K562 (cell line): ENCODE measurements around the gene SRRM5. TPM values are rescaled to one million over a fixed set of nuclear protein-coding genes. Genes with fewer than 3 reads are reported as not detected.

ENCODE experiments used
- ATAC-seq: fragments of 200-7000 bp; cut with Tn5 transposase; 3 replicates; pipeline ENCODE4 v1.9.1; 2020; ENCODE audit warnings: moderate library complexity
- BruUV-seq: library from RNA; stranded (reverse); fragments of 400-500 nt; replicated peaks from 2 replicates; lab custom pipeline; 2021; lab: Mats Ljungman, UMichigan
- CTCF ChIA-PET: fragments of 300-600 bp; formaldehyde crosslinking; extraction: SDS; loops from one replicate; lab custom pipeline; 2021; ENCODE audit warnings: low intra/inter-chr PET ratio; lab: Yijun Ruan, JAX
- POLR2A ChIA-PET: fragments of 300-600, 350-650 bp; sonication (Branson Sonifier 250); formaldehyde crosslinking; extraction: SDS; loops from one replicate; lab custom pipeline; 2021; ENCODE audit warnings: antibody characterized with exemption, inconsistent platforms; lab: Yijun Ruan, JAX
- DNase-seq, 4 experiments: peaks; one replicate each; pipeline versions ENCODE4 v3.0.0 to v3.0.0-alpha.2; 2011 to 2018; ENCODE audit warnings: low spot score in 3 of 4, mixed read lengths in 3 of 4; ENCODE audit errors: extremely low read depth in 1 of 4
- FAIRE-seq: peaks from 2 replicates; lab custom pipeline; 2011; peaks lifted over from hg19 to GRCh38; lab: Jason Lieb, UNC
- H2AFZ ChIP-seq: 2 replicates; pipeline ENCODE4 v1.6.0; 2011; ENCODE audit warnings: low read depth, low read length, control low read depth, inconsistent platforms
- H3K27ac ChIP-seq: fragments of 200-600 bp; 3 replicates; pipeline ENCODE4 v1.8.0; 2011; ENCODE audit warnings: low read depth, mild to moderate bottlenecking, control low read depth, inconsistent platforms, low read length, moderate library complexity, mixed read lengths; ENCODE audit errors: extremely low read depth
- H3K27me3 ChIP-seq, 2 experiments: fragments of 300-600 bp in 1 of 2; 2 replicates in 1 of 2; 3 replicates in 1 of 2; pipeline versions ENCODE4 v1.6.0 to v1.8.0; 2011; ENCODE audit warnings: inconsistent platforms in 2 of 2, low read length in 2 of 2, mild to moderate bottlenecking in 1 of 2, mixed read lengths in 1 of 2, moderate library complexity in 1 of 2; ENCODE audit not compliant: control insufficient read depth in 2 of 2, insufficient read depth in 2 of 2
- H3K36me3 ChIP-seq: fragments of 300-600 bp; 3 replicates; pipeline ENCODE4 v1.8.0; 2011; ENCODE audit warnings: mild to moderate bottlenecking, low read length, inconsistent platforms; ENCODE audit not compliant: control insufficient read depth, insufficient read depth
- H3K4me1 ChIP-seq, 2 experiments: fragments of 200-600 bp in 1 of 2; replicated peaks in 1 of 2; 2 replicates in 1 of 2; 3 replicates in 1 of 2; pipeline versions ENCODE4 v1.5.1 to v1.8.0; 2011; ENCODE audit warnings: inconsistent platforms in 2 of 2, low read length in 2 of 2, mild to moderate bottlenecking in 1 of 2, mixed read lengths in 1 of 2, moderate library complexity in 1 of 2; ENCODE audit not compliant: control insufficient read depth in 2 of 2, insufficient read depth in 2 of 2
- H3K4me2 ChIP-seq: 2 replicates; pipeline ENCODE4 v1.6.1; 2011; ENCODE audit warnings: low read length, control low read depth, inconsistent platforms, mixed read lengths; ENCODE audit not compliant: insufficient read depth
- H3K4me3 ChIP-seq: fragments of 200-600 bp; sonication (generic), shearing (Covaris generic); 2 replicates; pipeline ENCODE4 v1.5.1; 2016; ENCODE audit warnings: control low read depth, inconsistent platforms
- H3K79me2 ChIP-seq: fragments of 200-600 bp; 3 replicates; pipeline ENCODE4 v1.8.0; 2011; ENCODE audit warnings: low read length, inconsistent platforms; ENCODE audit not compliant: control insufficient read depth, insufficient read depth
- H3K9ac ChIP-seq, 2 experiments: 2 replicates each; pipeline versions ENCODE4 v1.6.0 to v1.6.1; 2011; ENCODE audit warnings: low read depth in 2 of 2, low read length in 2 of 2, control low read depth in 1 of 2, inconsistent platforms in 1 of 2, mild to moderate bottlenecking in 1 of 2, mixed read lengths in 1 of 2; ENCODE audit not compliant: insufficient read depth in 1 of 2
- H3K9me1 ChIP-seq: one replicate; pipeline ENCODE4 v1.6.0; 2011; ENCODE audit warnings: inconsistent platforms, mild to moderate bottlenecking, low read length, moderate library complexity; ENCODE audit not compliant: control insufficient read depth, insufficient read depth
- H3K9me3 ChIP-seq: replicated peaks from 2 replicates; pipeline ENCODE4 v1.5.1; 2011; ENCODE audit warnings: low read depth, low read length, inconsistent platforms; ENCODE audit not compliant: control insufficient read depth, insufficient read depth
- H4K20me1 ChIP-seq: replicated peaks from 2 replicates; pipeline ENCODE4 v1.6.1; 2011; ENCODE audit warnings: low read length, inconsistent platforms, mixed read lengths; ENCODE audit not compliant: control insufficient read depth, insufficient read depth
- ARID3B ChIP-seq: fragments of 250-450 bp; sonication (Bioruptor Pico); IDR thresholded peaks from 2 replicates; pipeline ENCODE4 v1.4.0; 2020; ENCODE audit warnings: borderline replicate concordance
- HBP1 ChIP-seq: fragments of 450-650 bp; formaldehyde crosslinking; IDR thresholded peaks from 2 replicates; pipeline ENCODE4 v1.4.0; 2022; ENCODE audit warnings: missing genetic modification characterization
- HDAC1 ChIP-seq, 2 experiments: fragments of 450-650 bp; IDR thresholded peaks; 2 replicates each; pipeline ENCODE4 v1.6.1; 2016 to 2017; ENCODE audit warnings: inconsistent platforms in 1 of 2, mild to moderate bottlenecking in 1 of 2, moderate library complexity in 1 of 2
- KAT7 ChIP-seq: sonication (generic); formaldehyde crosslinking; IDR thresholded peaks from 2 replicates; pipeline ENCODE4 v1.8.0; 2022; ENCODE audit warnings: missing genetic modification reagents, mild to moderate bottlenecking, borderline replicate concordance
- LEF1 ChIP-seq: fragments of 450-650 bp; IDR thresholded peaks from 2 replicates; pipeline ENCODE4 v1.6.1; 2016; ENCODE audit warnings: mild to moderate bottlenecking
- MYBL2 ChIP-seq, 2 experiments: fragments of 450-650 bp in 1 of 2; sonication (generic) in 1 of 2; formaldehyde crosslinking in 1 of 2; IDR thresholded peaks; 2 replicates each; pipeline versions ENCODE4 v1.6.1 to v1.8.1; 2017 to 2022; ENCODE audit warnings: borderline replicate concordance in 1 of 2, inconsistent platforms in 1 of 2, low read depth in 1 of 2, mild to moderate bottlenecking in 1 of 2, missing genetic modification reagents in 1 of 2, moderate library complexity in 1 of 2
- SMARCE1 ChIP-seq: fragments of 450-650 bp; IDR thresholded peaks from 2 replicates; pipeline ENCODE4 v1.7.1; 2016; ENCODE audit warnings: mild to moderate bottlenecking
- ZBTB7A ChIP-seq: IDR thresholded peaks from 2 replicates; pipeline ENCODE4 v1.6.1; 2011; ENCODE audit warnings: low read depth, mild to moderate bottlenecking, low read length, moderate library complexity, borderline replicate concordance; ENCODE audit not compliant: control insufficient read depth
- ZNF174 ChIP-seq: fragments of 250-450 bp; sonication (Bioruptor Pico); IDR thresholded peaks from 2 replicates; pipeline ENCODE4 v1.4.0; 2020; ENCODE audit warnings: mild to moderate bottlenecking
- ZNF324 ChIP-seq: fragments of 250-450 bp; sonication (Bioruptor Pico); IDR thresholded peaks from 2 replicates; pipeline ENCODE4 v1.4.0; 2020; ENCODE audit warnings: mild to moderate bottlenecking
- WGBS: fragments of 100-300 bp; shearing (Covaris generic); methylation state at CpG from one replicate; pipeline ENCODE4 v1.1.6; 2016; ENCODE audit warnings: low coverage, mixed read lengths; ENCODE audit not compliant: insufficient coverage; ENCODE audit errors: missing lambda C conversion rate; 5-methylcytosine and 5-hydroxymethylcytosine counted together
- in situ Hi-C: fragments of 300-500 bp; cut with MboI; formaldehyde crosslinking; loops from 4 replicates; pipeline ENCODE4 v1.15.0; 2018; ENCODE audit warnings: inconsistent platforms, mixed read lengths
- intact Hi-C: fragments of 100-400 bp; cut with micrococcal nuclease; formaldehyde crosslinking; loops from 2 replicates; pipeline ENCODE4 v1.14.2; 2022
- polyA plus RNA-seq, 8 experiments: library from polyadenylated mRNA; depleted of rRNA in 4 of 8; stranded (reverse) in 5 of 8; unstranded in 3 of 8; fragments of >200 nt; fragmentation: Nextera tagmentation in 2 of 8; fragmentation: Illumina TruSeq in 1 of 8; extraction: Ambion mirVana in 2 of 8; extraction: Trizol in 1 of 8; gene quantifications; 2 replicates each; pipeline versions ENCODE4 v1.2.1 to v1.2.3, GENCODE V29; 2011 to 2014; ENCODE audit warnings: inconsistent platforms in 1 of 8, missing spikeins in 1 of 8
- total RNA-seq, 7 experiments: library from RNA; depleted of rRNA in 6 of 7; stranded (reverse); fragments of >200 nt in 6 of 7; fragmentation: Illumina TruSeq in 2 of 7; extraction: Trizol in 2 of 7; gene quantifications; 2 replicates each; pipeline versions ENCODE4 v1.2.1 to v1.2.3, GENCODE V29; 2011 to 2021; ENCODE audit warnings: low replicate concordance in 1 of 7

Gene SRRM5
- total and polyA plus RNA-seq, 9 of the 15 experiments (the other 6 are each of a cell fraction or from before 2014, with no cell fraction given): 0.09 to 0.45 (median 0.18) TPM; not detected in 2

DNA sequence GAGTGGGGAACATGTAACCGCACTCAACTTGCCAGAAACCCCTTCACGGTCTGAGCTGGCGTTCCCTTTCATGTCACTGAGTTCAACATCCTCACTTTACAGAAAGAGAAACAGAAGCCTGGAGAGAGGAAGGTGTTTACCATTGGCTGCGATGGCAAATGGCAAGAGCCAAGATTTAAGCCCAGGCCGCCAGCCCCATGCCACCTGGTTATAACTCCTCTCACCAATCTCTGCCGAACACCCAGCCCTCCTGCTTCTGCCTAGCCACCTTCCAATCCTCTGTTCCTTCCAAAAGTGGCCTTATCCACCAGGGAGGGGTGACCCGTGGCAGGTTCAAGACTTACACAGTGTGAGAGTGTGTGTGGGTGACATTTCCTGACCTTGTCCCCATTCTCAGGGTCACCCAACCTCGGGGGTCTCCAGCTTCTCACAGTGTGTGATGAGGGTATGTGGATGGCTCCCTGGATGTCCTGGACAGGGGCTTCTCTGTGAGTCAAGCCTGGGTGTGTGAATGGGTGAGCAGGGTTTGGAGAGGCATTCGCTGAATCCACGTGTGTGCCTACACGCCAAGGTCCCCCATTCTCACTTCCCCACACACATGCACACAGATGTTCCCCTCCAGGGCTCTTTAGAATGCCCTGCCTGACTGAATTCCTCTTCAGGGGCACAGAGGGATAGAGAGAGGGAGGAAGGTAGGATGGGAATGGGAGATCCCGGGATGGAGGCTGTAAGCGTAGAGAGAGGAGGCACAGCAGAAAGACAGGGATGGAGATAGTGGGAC, 26.5 kb downstream of the SRRM5 start:
- Histone ChIP-seq H2AFZ (no peak overlapping the region), H3K4me2 (peak overlapping the region; percentile 66), H3K9me1 (no peaks in the 10 kb centered on the region), H3K4me1 (peaks cover 18 to 34% of the 10 kb centered on the region in 2 experiments; a peak in 4 of 5 replicates), H4K20me1 (no peaks in the 10 kb centered on the region), H3K79me2 (no peaks in the 10 kb centered on the region), H3K27ac (no peak overlapping the region), H3K27me3 (peaks cover 9% of the 10 kb centered on the region in 2 experiments), H3K4me3 (no peak overlapping the region), H3K9me3 (no peaks in the 10 kb centered on the region), H3K36me3 (no peaks in the 10 kb centered on the region), H3K9ac (peak overlapping the region in 1 of 2 experiments; percentile 59; a peak in 1 of 4 replicates)
- no peak for FAIRE-seq
- TF ChIP-seq ZNF174 (CRISPR knock-in tag) (no peak), HDAC1 (IDR thresholded peaks at IDR 0.05) (0 out of 4 replicates have a peak, but pooled peaks of 1 of the 2 experiments have one; percentile 27)
- in situ Hi-C loops (no loop called here), intact Hi-C loops (no loop called here)
- DNase-seq: no peak
- BruUV-seq: TSS peak; percentile 72
- CTCF ChIA-PET: no interaction called here
- POLR2A ChIA-PET: no interaction called here
- no peak for ATAC-seq
- WGBS: 42% methylated on average over 9 of the region's 13 CpGs

DNA sequence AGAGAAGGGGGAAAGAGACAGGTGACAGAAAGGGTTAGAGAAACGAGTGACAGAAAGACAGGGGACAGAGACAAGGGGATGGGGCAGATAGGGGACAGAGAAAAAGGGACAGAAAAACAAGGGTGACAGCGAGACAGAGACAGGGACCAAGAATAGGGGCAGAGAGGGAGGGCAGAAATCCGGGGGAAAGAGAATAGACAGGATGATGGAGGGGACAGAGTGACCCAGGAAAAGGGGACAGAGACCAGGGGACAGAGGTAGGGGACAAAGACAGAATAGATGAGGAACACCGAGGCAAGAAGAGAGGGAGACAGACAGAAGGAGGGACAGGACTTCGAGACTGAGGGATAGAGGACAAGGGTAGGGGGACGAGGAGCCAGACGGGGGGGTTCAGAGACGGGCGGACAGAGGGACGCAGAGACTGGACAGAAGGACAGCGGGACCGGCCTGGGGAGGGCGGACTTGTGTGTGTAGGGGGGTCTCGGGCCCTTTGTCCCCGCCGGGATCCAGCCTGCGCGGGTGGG, 27.2 kb downstream of the SRRM5 start:
- peaks cover 18 to 34% of the 10 kb centered on the region in 2 experiments; a peak in 4 of 5 replicates for H3K4me1 ChIP-seq
- in situ Hi-C loops: no loop called here
- H3K79me2 ChIP-seq: no peaks in the 10 kb centered on the region
- peak overlapping the region in 1 of 2 experiments; percentile 90; a peak in 2 of 4 replicates for H3K9ac ChIP-seq
- H3K27ac ChIP-seq: no peak overlapping the region
- ChIA-PET CTCF (no interaction called here), POLR2A (no interaction called here)
- H3K9me1 ChIP-seq: no peaks in the 10 kb centered on the region
- no peak for ATAC-seq
- peak overlapping the region; percentile 55 for H2AFZ ChIP-seq
- intact Hi-C loops: no loop called here
- peak overlapping the region; percentile 44 for H3K4me3 ChIP-seq
- H4K20me1 ChIP-seq: no peaks in the 10 kb centered on the region
- H3K4me2 ChIP-seq: peak overlapping the region; percentile 66
- peaks cover 9% of the 10 kb centered on the region in 2 experiments for H3K27me3 ChIP-seq
- no peaks in the 10 kb centered on the region for H3K36me3 ChIP-seq
- no TSS peak for BruUV-seq
- no peak for DNase-seq
- 7% methylated on average over 12 of the region's 18 CpGs for WGBS
- no peak for FAIRE-seq
- no peaks in the 10 kb centered on the region for H3K9me3 ChIP-seq
- TF ChIP-seq ZNF324 (CRISPR knock-in tag): no peak
- TF ChIP-seq SMARCE1: 0 out of 2 replicates have a peak, but pooled peaks have one; percentile 17
- TF ChIP-seq ARID3B (CRISPR knock-in tag): no peak
- TF ChIP-seq ZBTB7A: peak; percentile 35; the same call in 1 of the 2 replicates
- peak; percentile 29; the same call in 1 of the 2 replicates for TF ChIP-seq HBP1 (CRISPR knock-in tag)
- TF ChIP-seq LEF1: 0 out of 2 replicates have a peak, but pooled peaks have one; percentile 18
- TF ChIP-seq KAT7 (CRISPR knock-in tag): no peak
- peak; percentile 13; the same call in 1 of the 2 replicates for TF ChIP-seq MYBL2 (IDR thresholded peaks at IDR 0.05; ENCODE audit: low read depth)
- no peak for TF ChIP-seq MYBL2 (CRISPR knock-in tag; IDR thresholded peaks at IDR 0.05; ENCODE audit: borderline replicate concordance)
